DND-41 (cell line): Measurements from ENCODE around the gene MALT1.

Experiments used
- ATAC-seq: fragments of 200-7000 bp; cut with Tn5 transposase; 3 replicates; pipeline ENCODE4 v1.9.1; 2021; ENCODE audit warnings: low read depth; ENCODE audit not compliant: insufficient read depth
- DNase-seq: peaks from one replicate; pipeline ENCODE4 v3.0.0-alpha.2; 2020
- H2AFZ ChIP-seq: 2 replicates; pipeline ENCODE4 v1.6.0; 2012; ENCODE audit warnings: low read depth, low read length
- H3K27ac ChIP-seq: 2 replicates; pipeline ENCODE4 v1.5.1; 2012; ENCODE audit warnings: low read length, inconsistent platforms
- H3K27me3 ChIP-seq: fragments of 200-600 bp; sonication (generic); 2 replicates; pipeline ENCODE4 v1.6.0; 2012; ENCODE audit warnings: low read length, mild to moderate bottlenecking, inconsistent platforms; ENCODE audit not compliant: insufficient read depth, poor library complexity
- H3K36me3 ChIP-seq: 2 replicates; pipeline ENCODE4 v1.5.1; 2012; ENCODE audit warnings: low read length, inconsistent platforms; ENCODE audit not compliant: insufficient read depth
- H3K4me1 ChIP-seq: 2 replicates; pipeline ENCODE4 v1.5.1; 2012; ENCODE audit warnings: mild to moderate bottlenecking, low read length; ENCODE audit not compliant: insufficient read depth
- H3K4me2 ChIP-seq: 2 replicates; pipeline ENCODE4 v1.6.0; 2012; ENCODE audit warnings: mild to moderate bottlenecking, moderate library complexity, low read length, inconsistent platforms; ENCODE audit not compliant: insufficient read depth
- H3K4me3 ChIP-seq, 2 experiments: fragments of 200-600 bp in 1 of 2; shearing (Covaris generic) in 1 of 2; 2 replicates each; pipeline ENCODE4 v1.5.1; 2012 to 2016; ENCODE audit warnings: inconsistent platforms in 2 of 2, low read length in 2 of 2, mild to moderate bottlenecking in 2 of 2, low read depth in 1 of 2, moderate library complexity in 1 of 2
- H3K79me2 ChIP-seq: 2 replicates; pipeline ENCODE4 v1.6.0; 2012; ENCODE audit warnings: low read length, inconsistent platforms; ENCODE audit not compliant: insufficient read depth
- H3K9ac ChIP-seq: 2 replicates; pipeline ENCODE4 v1.6.0; 2012; ENCODE audit warnings: low read depth, mild to moderate bottlenecking, inconsistent platforms, low read length, moderate library complexity
- H3K9me3 ChIP-seq: 2 replicates; pipeline ENCODE4 v1.5.1; 2012; ENCODE audit warnings: low read length, moderate library complexity, mild to moderate bottlenecking, inconsistent platforms; ENCODE audit not compliant: insufficient read depth, severe bottlenecking
- H4K20me1 ChIP-seq: 2 replicates; pipeline ENCODE4 v1.6.0; 2012; ENCODE audit warnings: low read length; ENCODE audit not compliant: insufficient read depth
- EZH2 ChIP-seq: IDR thresholded peaks from 3 replicates; pipeline ENCODE4 v1.6.1; 2012; ENCODE audit warnings: borderline replicate concordance, low read depth, mild to moderate bottlenecking, moderate library complexity, low read length, inconsistent platforms; ENCODE audit not compliant: severe bottlenecking
- TF ChIP-seq, protein P1 (sequence below): IDR thresholded peaks from 2 replicates; pipeline ENCODE4 v1.5.1; 2012; ENCODE audit warnings: borderline replicate concordance, low read length, moderate library complexity, mild to moderate bottlenecking; ENCODE audit not compliant: poor library complexity, severe bottlenecking; ENCODE audit errors: extremely low read depth

Gene MALT1

DNA sequence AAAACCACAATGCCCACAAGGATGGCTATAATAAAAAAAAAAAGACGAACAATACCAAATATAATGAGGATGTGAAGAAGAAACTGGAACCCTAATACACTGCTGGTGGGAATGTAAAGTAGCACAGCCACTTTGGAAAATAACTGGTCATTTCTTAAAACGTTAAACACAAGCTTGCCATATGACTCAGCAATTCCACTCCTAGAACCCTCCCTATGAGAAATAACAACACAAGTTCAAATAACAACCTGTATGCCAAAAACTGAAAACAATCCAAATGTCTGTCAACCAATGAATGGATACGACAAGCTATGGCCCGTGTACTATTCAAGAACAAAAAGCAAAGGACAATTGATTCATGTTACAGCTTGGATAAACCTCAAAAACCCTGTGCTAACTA, 35.4 kb upstream of the MALT1 start:
- no peak for DNase-seq
- Histone ChIP-seq H3K36me3 (no peaks in the 10 kb centered on the region), H3K4me2 (no peak overlapping the region), H3K9ac (no peak overlapping the region), H3K79me2 (no peaks in the 10 kb centered on the region), H3K4me3 (no peak overlapping the region), H3K27ac (no peak overlapping the region), H3K4me1 (no peaks in the 10 kb centered on the region), H3K27me3 (peaks cover 6% of the 10 kb centered on the region), H3K9me3 (no peaks in the 10 kb centered on the region), H4K20me1 (no peaks in the 10 kb centered on the region), H2AFZ (no peak overlapping the region)
- TF ChIP-seq EZH2 = no peak
- TF ChIP-seq, protein P1, sequence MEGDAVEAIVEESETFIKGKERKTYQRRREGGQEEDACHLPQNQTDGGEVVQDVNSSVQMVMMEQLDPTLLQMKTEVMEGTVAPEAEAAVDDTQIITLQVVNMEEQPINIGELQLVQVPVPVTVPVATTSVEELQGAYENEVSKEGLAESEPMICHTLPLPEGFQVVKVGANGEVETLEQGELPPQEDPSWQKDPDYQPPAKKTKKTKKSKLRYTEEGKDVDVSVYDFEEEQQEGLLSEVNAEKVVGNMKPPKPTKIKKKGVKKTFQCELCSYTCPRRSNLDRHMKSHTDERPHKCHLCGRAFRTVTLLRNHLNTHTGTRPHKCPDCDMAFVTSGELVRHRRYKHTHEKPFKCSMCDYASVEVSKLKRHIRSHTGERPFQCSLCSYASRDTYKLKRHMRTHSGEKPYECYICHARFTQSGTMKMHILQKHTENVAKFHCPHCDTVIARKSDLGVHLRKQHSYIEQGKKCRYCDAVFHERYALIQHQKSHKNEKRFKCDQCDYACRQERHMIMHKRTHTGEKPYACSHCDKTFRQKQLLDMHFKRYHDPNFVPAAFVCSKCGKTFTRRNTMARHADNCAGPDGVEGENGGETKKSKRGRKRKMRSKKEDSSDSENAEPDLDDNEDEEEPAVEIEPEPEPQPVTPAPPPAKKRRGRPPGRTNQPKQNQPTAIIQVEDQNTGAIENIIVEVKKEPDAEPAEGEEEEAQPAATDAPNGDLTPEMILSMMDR = no peak
- ATAC-seq = no peak

GRCh38 chr18:58637197-58637596, 34.1 kb upstream of the MALT1 start:
- H3K36me3 ChIP-seq = no peaks in the 10 kb centered on the region
- no peak overlapping the region for H3K9ac ChIP-seq
- no peak overlapping the region for H2AFZ ChIP-seq
- H3K9me3 ChIP-seq = no peaks in the 10 kb centered on the region
- no peaks in the 10 kb centered on the region for H3K27me3 ChIP-seq
- H3K4me2 ChIP-seq = no peak overlapping the region
- H3K4me1 ChIP-seq = no peaks in the 10 kb centered on the region
- H3K27ac ChIP-seq = no peak overlapping the region
- DNase-seq (no peak), ATAC-seq (no peak)
- TF ChIP-seq EZH2 = no peak
- TF ChIP-seq, protein P1 = no peak
- H3K79me2 ChIP-seq = no peaks in the 10 kb centered on the region
- H3K4me3 ChIP-seq = no peak overlapping the region
- H4K20me1 ChIP-seq = no peaks in the 10 kb centered on the region

- no peak overlapping the region for H3K4me3 ChIP-seq
Observed at GRCh38 chr18:58637946-58638345, 33.3 kb upstream of the MALT1 start.

More at GRCh38 chr18:58637946-58638345, 33.3 kb upstream of the MALT1 start:
- H3K9me3 ChIP-seq = no peaks in the 10 kb centered on the region
- H3K27ac ChIP-seq = no peak overlapping the region
- H3K9ac ChIP-seq = no peak overlapping the region
- H3K4me1 ChIP-seq = no peaks in the 10 kb centered on the region
- ATAC-seq (no peak), DNase-seq (no peak)
- no peak overlapping the region for H3K4me2 ChIP-seq
- no peak for TF ChIP-seq EZH2
- TF ChIP-seq, protein P1 = no peak
- no peaks in the 10 kb centered on the region for H3K27me3 ChIP-seq
- H3K36me3 ChIP-seq = no peaks in the 10 kb centered on the region
- no peak overlapping the region for H2AFZ ChIP-seq
- no peaks in the 10 kb centered on the region for H4K20me1 ChIP-seq
- no peaks in the 10 kb centered on the region for H3K79me2 ChIP-seq
